ENCODE data around the gene NAXD.

The NAXD gene

DNA sequence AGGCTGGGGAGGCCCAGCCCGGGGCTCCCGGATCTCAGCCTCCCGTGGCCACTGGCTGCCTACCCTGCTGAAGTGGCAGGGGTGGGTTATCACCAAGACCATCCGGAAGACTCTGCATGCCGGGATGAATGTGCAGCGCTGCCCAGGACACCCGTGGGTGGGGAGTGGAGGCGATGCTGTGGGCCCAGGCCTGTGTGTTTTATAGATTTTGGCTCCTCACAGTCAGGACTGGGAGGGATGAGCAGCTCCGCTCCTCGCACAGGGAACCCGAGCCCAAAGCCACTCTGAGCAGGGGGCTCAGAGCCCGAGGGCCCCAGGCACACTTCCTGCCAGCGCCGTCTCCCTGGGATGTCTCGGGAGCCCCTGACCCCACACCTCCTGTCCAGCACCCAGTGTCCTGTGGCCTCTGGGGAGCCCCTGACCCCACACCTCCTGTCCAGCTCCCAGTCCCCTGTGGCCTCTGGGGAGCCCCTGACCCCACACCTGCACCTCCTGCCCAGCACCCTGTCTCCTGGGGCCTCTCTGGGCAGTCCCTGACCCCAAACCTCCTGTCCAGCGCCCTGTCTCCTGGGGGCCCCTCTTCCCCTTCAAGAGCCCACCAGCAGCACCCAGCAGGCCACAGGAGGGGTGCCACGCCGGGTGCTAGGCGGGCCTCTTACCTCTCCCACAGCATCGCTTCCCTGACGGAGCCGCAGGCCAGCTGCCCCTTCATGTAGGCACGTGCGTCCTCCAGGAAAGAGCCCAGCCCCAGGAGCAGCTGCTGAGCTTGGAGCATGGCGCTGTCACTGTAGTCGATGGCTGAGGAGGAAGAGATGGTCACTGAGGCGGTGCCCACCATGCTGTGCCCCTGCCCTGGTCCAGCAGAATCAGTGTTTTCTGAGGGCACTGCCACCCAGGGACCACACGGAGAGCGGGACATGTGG is 31.4 kb downstream of the NAXD start:
- no peak for TF ChIP-seq NFIC (IDR thresholded peaks at IDR 0.05)
- TF ChIP-seq, protein P1, sequence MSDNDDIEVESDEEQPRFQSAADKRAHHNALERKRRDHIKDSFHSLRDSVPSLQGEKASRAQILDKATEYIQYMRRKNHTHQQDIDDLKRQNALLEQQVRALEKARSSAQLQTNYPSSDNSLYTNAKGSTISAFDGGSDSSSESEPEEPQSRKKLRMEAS (IDR thresholded peaks at IDR 0.05) = no peak

DNA sequence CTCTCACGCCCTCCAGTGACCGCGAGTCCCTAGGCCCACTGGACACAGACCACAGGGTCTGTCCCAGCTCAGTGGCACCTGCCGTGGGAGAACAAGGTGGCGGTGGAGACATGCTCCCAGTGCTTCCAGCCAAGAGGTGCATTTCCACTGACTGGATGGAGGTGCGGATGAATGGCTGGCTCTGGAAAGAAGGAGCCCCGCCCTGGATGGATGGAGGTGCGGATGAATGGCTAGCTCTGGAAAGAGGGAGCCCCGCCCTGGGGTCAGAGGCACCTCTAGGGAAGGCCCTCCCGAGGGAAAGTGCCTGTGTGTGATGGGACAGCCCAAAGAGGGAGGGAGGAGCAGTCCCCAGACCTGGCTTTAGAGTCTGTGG is 32.0 kb downstream of the NAXD start:
- TF ChIP-seq CREB1 (IDR thresholded peaks at IDR 0.05; ENCODE audit: low read depth) (no peak), RAD21 (IDR thresholded peaks at IDR 0.05; ENCODE audit: low read depth) (no peak), ZBTB7A (IDR thresholded peaks at IDR 0.05; ENCODE audit: low read depth) (no peak), TEAD4 (IDR thresholded peaks at IDR 0.05) (no peak), FOXM1 (IDR thresholded peaks at IDR 0.05; ENCODE audit: borderline replicate concordance, low read depth) (no peak), YY1 (IDR thresholded peaks at IDR 0.05; ENCODE audit: low read depth) (no peak), EGR1 (IDR thresholded peaks at IDR 0.05) (no peak), EP300 (IDR thresholded peaks at IDR 0.05; ENCODE audit: borderline replicate concordance) (no peak), TCF12 (IDR thresholded peaks at IDR 0.05; ENCODE audit: low read depth) (no peak), REST (IDR thresholded peaks at IDR 0.05; ENCODE audit: low read depth) (no peak), TAF1 (IDR thresholded peaks at IDR 0.05; ENCODE audit: low read depth) (no peak), CEBPB (IDR thresholded peaks at IDR 0.05) (no peak), NFIC (IDR thresholded peaks at IDR 0.05) (no peak)
- TF ChIP-seq, protein P2, sequence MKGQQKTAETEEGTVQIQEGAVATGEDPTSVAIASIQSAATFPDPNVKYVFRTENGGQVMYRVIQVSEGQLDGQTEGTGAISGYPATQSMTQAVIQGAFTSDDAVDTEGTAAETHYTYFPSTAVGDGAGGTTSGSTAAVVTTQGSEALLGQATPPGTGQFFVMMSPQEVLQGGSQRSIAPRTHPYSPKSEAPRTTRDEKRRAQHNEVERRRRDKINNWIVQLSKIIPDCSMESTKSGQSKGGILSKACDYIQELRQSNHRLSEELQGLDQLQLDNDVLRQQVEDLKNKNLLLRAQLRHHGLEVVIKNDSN (IDR thresholded peaks at IDR 0.05) = no peak
- TF ChIP-seq, protein P1 (IDR thresholded peaks at IDR 0.05) = no peak

- no peak for TF ChIP-seq CEBPB (IDR thresholded peaks at IDR 0.05)
- TF ChIP-seq CREB1 (IDR thresholded peaks at IDR 0.05; ENCODE audit: low read depth) = no peak
- TF ChIP-seq FOXM1 (IDR thresholded peaks at IDR 0.05; ENCODE audit: borderline replicate concordance, low read depth) = no peak
- no peak for TF ChIP-seq RAD21 (IDR thresholded peaks at IDR 0.05; ENCODE audit: low read depth)
- no peak for TF ChIP-seq REST (IDR thresholded peaks at IDR 0.05; ENCODE audit: low read depth)
- TF ChIP-seq, protein P2 (IDR thresholded peaks at IDR 0.05) = no peak
- no peak for TF ChIP-seq ZBTB7A (IDR thresholded peaks at IDR 0.05; ENCODE audit: low read depth)
- TF ChIP-seq TAF1 (IDR thresholded peaks at IDR 0.05; ENCODE audit: low read depth) = no peak
- TF ChIP-seq, protein P1 (IDR thresholded peaks at IDR 0.05) = no peak
Measured at GRCh38 chr13:110648146-110648819, 32.9 kb downstream of the NAXD start.

GRCh38 chr13:110648848-110649421 is 33.6 kb downstream of the NAXD start:
- TF ChIP-seq RAD21 (IDR thresholded peaks at IDR 0.05; ENCODE audit: low read depth) (no peak), CREB1 (IDR thresholded peaks at IDR 0.05; ENCODE audit: low read depth) (no peak), FOXM1 (IDR thresholded peaks at IDR 0.05; ENCODE audit: borderline replicate concordance, low read depth) (no peak), EGR1 (IDR thresholded peaks at IDR 0.05) (no peak), TEAD4 (IDR thresholded peaks at IDR 0.05) (no peak), REST (IDR thresholded peaks at IDR 0.05; ENCODE audit: low read depth) (no peak), EP300 (IDR thresholded peaks at IDR 0.05; ENCODE audit: borderline replicate concordance) (no peak), YY1 (IDR thresholded peaks at IDR 0.05; ENCODE audit: low read depth) (no peak), NFIC (IDR thresholded peaks at IDR 0.05) (no peak)
- TF ChIP-seq, protein P2 (IDR thresholded peaks at IDR 0.05) = no peak
- TF ChIP-seq, protein P1 (IDR thresholded peaks at IDR 0.05) = no peak
